Mammary epithelial cell (primary cell): ENCODE measurements around the gene FBXO7.

Source experiments
- CTCF ChIP-seq, 2 donors: IDR thresholded peaks in 1 of 2; conservative IDR thresholded peaks in 1 of 2; 2 replicates each; pipeline ENCODE4 v1.5.1; 2011 to 2012; ENCODE audit warnings: inconsistent platforms in 2 of 2, low read length in 2 of 2, mild to moderate bottlenecking in 2 of 2, control low read depth in 1 of 2, low read depth in 1 of 2; ENCODE audit not compliant: insufficient read depth in 1 of 2; ENCODE audit errors: extremely low read depth in 1 of 2
- EZH2 ChIP-seq: IDR thresholded peaks from 2 replicates; pipeline ENCODE4 v1.6.1; 2012; ENCODE audit warnings: low read length, inconsistent platforms, borderline replicate concordance

- TF ChIP-seq CTCF (conservative IDR thresholded peaks at IDR 0.05 in 1 of 2, IDR thresholded peaks at IDR 0.05 in 1 of 2; ENCODE audit: extremely low read depth in 1 of 2, insufficient read depth in 1 of 2, low read depth in 1 of 2, low read length in 2 of 2) = no peak
- no peak for TF ChIP-seq EZH2
These were observed 63.9 kb downstream of the FBXO7 start for GRCh38 chr22:32538521-32538920.
